HG03460 (cell line): Measurements from ENCODE around the gene HES6.

Source experiments
- ATAC-seq: cut with Tn5 transposase; IDR thresholded peaks from one replicate; pipeline ENCODE4 v1.9.1; 2021; ENCODE audit not compliant: unreplicated experiment

HES6 gene, protein sequence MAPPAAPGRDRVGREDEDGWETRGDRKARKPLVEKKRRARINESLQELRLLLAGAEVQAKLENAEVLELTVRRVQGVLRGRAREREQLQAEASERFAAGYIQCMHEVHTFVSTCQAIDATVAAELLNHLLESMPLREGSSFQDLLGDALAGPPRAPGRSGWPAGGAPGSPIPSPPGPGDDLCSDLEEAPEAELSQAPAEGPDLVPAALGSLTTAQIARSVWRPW

GRCh38 chr2:238239863-238240756 lies at the start of gene HES6:
Gene HES6, minus strand, starts transcription at chr2:238240038. Its CDS starts 133 bp downstream, at chr2:238239905.
- peak; percentile 85 for ATAC-seq

DNA sequence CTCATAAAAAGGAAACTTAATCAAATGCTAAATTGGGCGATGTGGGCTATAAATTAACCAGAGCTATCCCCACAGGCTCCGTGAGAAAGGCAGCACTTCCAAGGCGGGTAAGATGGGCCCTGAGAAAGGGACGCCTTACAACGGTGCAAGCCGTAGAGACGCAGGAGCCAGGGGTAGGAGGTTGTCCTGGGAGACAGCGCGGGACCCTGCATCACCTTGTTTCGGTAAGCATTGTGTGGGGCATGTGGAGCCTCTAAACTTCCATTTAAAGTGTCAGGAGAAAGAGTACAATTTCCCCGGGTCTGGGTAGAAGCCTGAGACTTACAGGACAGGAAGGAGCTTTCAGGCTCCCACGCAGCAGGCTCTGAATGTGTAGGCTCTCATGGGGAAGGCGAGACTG lies 49.7 kb upstream of the HES6 start:
- ATAC-seq, result no peak

- peak; percentile 87 for ATAC-seq
Measured at GRCh38 chr2:238288650-238289573, 49.1 kb upstream of the HES6 start.

- ATAC-seq, result peak; percentile 35
Measured at GRCh38 chr2:238287737-238288649, 48.2 kb upstream of the HES6 start, which contains the start of gene PER2. Gene PER2, minus strand, starts transcription at chr2:238288610. Its CDS starts 10,674 bp downstream, at chr2:238277936.

GRCh38 chr2:238286987-238287736 lies 47.3 kb upstream of the HES6 start:
- no peak for ATAC-seq

DNA sequence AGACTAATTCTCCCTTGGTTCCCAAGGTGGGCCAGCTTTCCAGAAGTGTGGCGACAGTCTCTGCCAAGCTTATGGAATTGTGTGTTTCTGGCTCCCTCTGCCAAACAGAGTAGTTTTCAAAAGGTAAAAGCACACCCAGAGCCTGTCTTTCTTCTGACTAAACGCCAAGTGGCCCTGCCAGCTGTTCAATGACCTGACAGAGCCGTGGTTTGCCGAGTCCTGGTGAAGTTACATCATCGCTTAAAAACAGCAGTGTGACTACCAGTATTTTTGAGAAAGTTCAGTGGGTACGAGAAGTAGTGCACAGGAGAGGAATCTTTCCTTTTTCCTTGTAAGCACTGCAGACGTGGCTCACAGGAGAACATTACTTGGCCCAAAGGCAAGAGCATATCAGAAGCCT lies 46.7 kb upstream of the HES6 start:
- no peak for ATAC-seq

GRCh38 chr2:238286095-238286494 lies 46.3 kb upstream of the HES6 start:
- no peak for ATAC-seq

- ATAC-seq, result no peak
Measured at GRCh38 chr2:238285653-238286082, 45.8 kb upstream of the HES6 start.

DNA sequence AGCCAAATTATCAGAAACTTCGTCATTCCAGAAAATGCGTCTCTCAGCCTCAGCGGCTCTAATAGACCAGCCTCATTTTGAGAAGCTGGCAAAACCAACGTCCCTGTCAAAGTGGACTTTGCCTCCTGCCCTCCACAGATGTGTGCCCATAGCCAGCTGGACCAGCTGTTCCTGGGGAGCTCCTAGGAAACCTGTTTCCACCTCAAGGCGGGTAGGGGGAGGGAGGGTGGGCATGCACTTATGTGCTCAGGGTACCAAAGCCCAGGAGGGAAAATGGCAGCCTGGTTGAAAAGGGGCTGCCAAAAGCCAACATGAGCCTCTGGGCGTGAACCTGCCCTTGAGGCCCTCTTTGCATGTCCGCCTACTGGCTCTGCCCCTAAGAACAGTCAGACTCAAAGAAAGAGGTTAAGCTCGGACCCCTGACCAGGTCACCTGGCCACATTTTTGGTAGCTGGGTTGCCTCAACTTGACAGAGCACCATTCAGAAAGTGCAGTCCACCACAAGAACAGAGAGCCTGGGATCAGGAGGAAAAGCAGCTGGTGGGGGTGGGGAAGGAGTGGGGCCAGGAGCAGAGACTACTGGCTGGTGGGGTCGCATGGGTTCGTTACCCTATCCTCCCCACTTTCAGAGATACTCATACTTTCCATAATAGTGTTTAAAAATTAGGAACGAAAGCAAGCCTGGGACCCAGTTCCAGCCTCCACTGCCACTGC lies 45.1 kb upstream of the HES6 start:
- no peak for ATAC-seq

DNA sequence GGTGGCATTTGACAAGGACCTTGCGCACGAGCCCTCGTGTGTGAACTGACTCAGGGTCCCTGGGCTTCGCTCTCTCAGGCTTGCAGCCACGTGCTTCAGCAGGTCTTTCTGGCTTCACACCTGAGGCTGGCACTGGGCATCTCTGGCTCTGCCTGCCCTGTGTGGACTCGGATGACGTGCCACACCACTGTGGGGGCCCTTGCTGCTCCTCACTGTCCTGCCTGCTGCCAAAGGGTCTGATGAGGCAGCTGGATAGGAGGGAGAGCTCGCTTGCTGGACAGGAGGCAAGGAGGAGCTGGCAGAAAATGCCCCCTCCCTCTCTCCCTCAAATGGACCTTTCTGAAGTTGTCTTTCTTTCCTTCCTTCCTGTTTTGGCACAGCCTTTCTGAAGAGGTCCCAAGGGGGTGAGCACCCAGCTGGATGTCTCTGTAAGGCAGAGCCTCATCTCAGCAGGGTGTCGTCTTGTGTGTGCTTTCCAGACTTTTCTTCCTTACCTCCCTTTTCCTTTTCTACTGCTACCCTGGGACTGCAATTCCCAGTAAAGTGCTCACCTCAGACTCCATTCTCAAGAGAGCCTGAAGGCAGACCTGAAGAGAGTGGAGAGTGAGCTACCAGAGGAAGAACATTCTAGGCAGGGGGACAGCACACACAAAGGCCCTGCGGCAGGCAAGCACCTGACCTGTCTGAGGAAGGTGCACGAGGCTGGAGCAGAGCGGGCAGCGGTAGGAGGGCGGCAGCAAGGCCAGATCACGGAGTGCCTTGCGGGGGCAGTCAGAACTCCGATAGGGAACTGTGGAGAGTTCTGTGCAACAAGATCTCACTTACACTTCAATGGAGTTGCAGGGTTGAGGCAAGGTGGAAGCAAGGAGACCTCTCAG lies 43.3 kb upstream of the HES6 start:
- ATAC-seq, result no peak

DNA sequence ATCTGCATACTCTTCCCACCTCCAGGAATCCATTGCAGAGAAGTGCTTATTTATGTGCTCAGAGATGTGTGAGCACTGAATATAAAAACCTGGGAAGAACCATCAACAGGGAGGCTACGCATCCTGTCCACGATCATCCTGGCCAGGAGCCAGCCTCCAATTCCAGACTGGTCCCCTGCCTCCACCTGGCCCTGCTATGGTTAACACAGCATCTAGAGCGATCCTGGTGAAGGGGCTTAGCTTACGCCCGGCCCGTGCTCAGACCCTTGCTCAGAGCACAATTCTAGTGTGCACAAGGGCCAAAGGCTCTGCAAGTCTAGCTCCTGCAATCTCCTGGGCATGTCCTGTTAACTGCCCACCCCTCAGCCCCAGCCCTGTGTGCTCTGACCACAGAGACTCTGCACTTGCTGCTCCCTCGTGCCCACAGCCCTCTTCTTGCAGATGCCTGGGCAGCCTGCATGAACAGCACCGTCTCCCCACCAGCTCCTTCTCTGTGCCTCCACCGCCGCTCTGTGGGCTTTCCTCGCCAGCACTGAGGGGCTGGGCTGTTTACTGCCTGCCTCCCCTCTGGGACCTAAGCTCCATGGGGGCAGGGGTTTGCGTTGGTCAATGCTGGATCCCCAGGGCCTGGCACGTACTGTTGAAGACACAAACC lies 42.1 kb upstream of the HES6 start:
- no peak for ATAC-seq

- ATAC-seq, result no peak
Measured at GRCh38 chr2:238280083-238280825, 40.4 kb upstream of the HES6 start.

DNA sequence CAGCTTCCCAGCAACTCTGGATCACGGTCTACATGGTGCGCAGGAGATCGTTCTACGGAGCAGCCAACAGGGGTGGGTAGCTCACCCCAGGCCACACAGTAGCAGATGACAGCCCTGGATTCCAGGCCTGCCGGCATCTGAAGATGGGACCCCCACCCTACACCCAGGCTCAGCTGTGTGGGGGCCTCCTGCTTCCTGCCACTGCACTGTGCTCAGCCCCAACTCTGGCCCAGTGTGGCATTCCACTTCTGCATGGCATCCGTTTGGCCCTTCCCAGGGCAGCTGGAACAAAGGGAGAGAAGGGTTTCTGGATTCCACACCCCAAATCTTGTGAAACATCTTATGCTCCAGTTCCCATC lies 39.5 kb upstream of the HES6 start:
- ATAC-seq, result no peak

DNA sequence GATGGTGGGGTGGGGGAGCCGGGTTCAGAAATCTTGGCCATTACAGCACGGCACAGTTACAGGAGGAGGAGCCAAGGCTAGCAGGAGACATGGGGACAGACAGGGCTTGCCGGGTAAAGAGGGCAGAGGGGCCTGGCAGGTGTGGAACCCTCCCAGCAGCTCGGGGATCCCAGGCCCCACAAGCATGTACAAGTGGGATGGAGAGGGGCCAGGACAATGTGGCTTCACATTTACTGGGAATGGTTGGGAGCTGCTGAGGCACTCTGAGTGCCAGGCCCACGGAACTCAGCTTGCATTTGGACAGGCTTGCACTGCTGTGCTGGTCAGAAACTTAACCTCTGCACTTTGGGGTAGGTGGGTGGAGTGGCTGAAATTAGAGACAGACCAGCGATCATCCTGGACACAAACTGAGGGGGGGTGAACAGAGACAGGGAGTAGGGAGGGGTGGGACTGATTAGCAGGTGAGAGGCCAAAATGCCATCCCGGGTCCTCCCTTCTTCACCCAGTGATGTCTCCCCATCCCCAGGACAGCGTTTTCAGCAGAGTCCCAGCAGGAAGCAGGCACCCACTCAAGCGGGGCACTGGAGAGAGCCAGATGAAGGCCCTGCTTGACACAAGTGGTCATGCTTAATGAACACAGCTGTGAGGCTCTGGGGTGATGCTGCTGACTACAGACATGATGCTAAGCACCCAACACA lies 38.9 kb upstream of the HES6 start:
- no peak for ATAC-seq

DNA sequence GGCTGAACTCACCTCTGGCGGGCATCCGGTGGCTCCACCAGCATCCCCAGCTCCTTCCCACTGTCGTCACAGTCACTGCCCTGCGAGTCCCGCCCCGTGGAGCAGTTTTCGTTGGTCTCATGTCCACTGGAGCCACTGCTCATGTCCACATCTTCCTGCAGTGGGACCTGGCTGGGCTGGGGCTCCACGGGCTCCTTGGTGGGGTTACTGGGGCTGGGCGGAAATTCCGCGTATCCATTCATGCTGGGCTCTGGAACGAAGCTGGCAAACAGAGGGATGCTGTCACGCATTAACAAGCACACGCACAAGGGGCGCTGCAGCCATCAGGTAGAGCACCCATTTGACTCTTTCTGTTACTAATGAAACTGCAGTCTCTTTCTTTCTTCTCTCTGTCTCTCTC lies 37.9 kb upstream of the HES6 start:
- ATAC-seq, result no peak
